Sigmoid colon (tissue), 7 donors: Measurements from ENCODE around the gene KRTAP12-2. TPM values are rescaled to one million over a fixed set of nuclear protein-coding genes. Genes with fewer than 3 reads are reported as not detected.
"Not testable (repeated sequence)": the region's sequence is repeated elsewhere in the genome, so short reads cannot be mapped to it uniquely, and the experiment has no call there.

ENCODE experiments used
- DNase-seq: peaks from one replicate; pipeline ENCODE4 v3.0.0-alpha.2; 2019
- H3K27ac ChIP-seq, 4 donors: fragments of 200-600 bp; sonication (generic); one replicate each; pipeline ENCODE4 v1.5.1; 2016 to 2019; ENCODE audit warnings: mild to moderate bottlenecking in 1 of 4
- H3K27me3 ChIP-seq, 3 donors: fragments of 200-600 bp; sonication (generic); one replicate each; pipeline ENCODE4 v1.5.1; 2019; ENCODE audit warnings: mild to moderate bottlenecking in 1 of 3
- H3K36me3 ChIP-seq, 4 donors: fragments of 200-600 bp; sonication (generic); one replicate each; pipeline ENCODE4 v1.5.1; 2016 to 2019
- H3K4me1 ChIP-seq, 4 donors: fragments of 200-600 bp; sonication (generic); one replicate each; pipeline ENCODE4 v1.5.1; 2017 to 2019
- H3K4me3 ChIP-seq, 4 donors: fragments of 200-600 bp; sonication (generic); one replicate each; pipeline ENCODE4 v1.5.1; 2017 to 2019; ENCODE audit warnings: mild to moderate bottlenecking in 2 of 4, moderate library complexity in 1 of 4
- H3K9me3 ChIP-seq, 4 donors: fragments of 200-600 bp in 3 of 4; sonication (generic) in 3 of 4; one replicate each; pipeline versions ENCODE4 v1.5.1 to v1.6.1; 2013 to 2019
- EP300 ChIP-seq, 4 donors: sonication (generic); formaldehyde crosslinking; IDR thresholded peaks; one replicate each; pipeline ENCODE4 v1.6.1; 2017; ENCODE audit warnings: antibody characterized with exemption in 4 of 4
- POLR2A ChIP-seq, 2 donors: fragments of 450-650 bp; IDR thresholded peaks; one replicate each; pipeline ENCODE4 v1.6.1; 2016; ENCODE audit warnings: antibody characterized with exemption in 2 of 2, mild to moderate bottlenecking in 2 of 2, moderate library complexity in 2 of 2
- POLR2AphosphoS5 ChIP-seq, 4 donors: sonication (generic); formaldehyde crosslinking; IDR thresholded peaks; one replicate each; pipeline ENCODE4 v1.6.1; 2017; ENCODE audit warnings: antibody characterized with exemption in 4 of 4
- WGBS, 2 donors: extraction: QIAGEN DNeasy Blood & Tissue Kit; methylation state at CpG; one replicate each; pipeline ENCODE4 v1.1.7; 2013; 5-methylcytosine and 5-hydroxymethylcytosine counted together
- intact Hi-C: fragments of 100-400 bp; cut with DNase I; formaldehyde crosslinking; loops from one replicate; pipeline ENCODE4 v1.15.1; 2023
- polyA plus RNA-seq, 3 donors: library from polyadenylated mRNA; stranded (reverse); fragments of 200-250 nt; gene quantifications; one replicate each; pipeline ENCODE4 v1.2.3, GENCODE V29; 2013
- total RNA-seq, 4 donors: library from RNA; depleted of rRNA; stranded (reverse); fragments of >200 nt; gene quantifications; one replicate each; pipeline ENCODE4 v1.1.0, GENCODE V29; 2016
- TF ChIP-seq, protein P1 (sequence below), 4 experiments: fragments of 450-650 bp in 3 of 4; fragments of 200-600 bp in 1 of 4; IDR thresholded peaks; one replicate each; pipeline ENCODE4 v1.5.1; 2016 to 2019; ENCODE audit warnings: antibody characterized with exemption in 4 of 4, mild to moderate bottlenecking in 3 of 4, moderate library complexity in 2 of 4
- donor health status: healthy with polysubstance abuse.
- donor health status: Bipolar disorder and iron deficiency.
- donor health status: healthy.

The KRTAP12-2 gene
- total and polyA plus RNA-seq, 7 donors = not detected

GRCh38 chr21:44628707-44629391, 37.9 kb downstream of the KRTAP12-2 start:
- WGBS, 2 donors = 77 to 81% methylated on average over 18 of the region's 18 CpGs
- Histone ChIP-seq H3K9me3 (peaks cover 0 to 16% (median 3%) of the 10 kb centered on the region in 4 donors), H3K36me3 (no peaks in the 10 kb centered on the region)

DNA sequence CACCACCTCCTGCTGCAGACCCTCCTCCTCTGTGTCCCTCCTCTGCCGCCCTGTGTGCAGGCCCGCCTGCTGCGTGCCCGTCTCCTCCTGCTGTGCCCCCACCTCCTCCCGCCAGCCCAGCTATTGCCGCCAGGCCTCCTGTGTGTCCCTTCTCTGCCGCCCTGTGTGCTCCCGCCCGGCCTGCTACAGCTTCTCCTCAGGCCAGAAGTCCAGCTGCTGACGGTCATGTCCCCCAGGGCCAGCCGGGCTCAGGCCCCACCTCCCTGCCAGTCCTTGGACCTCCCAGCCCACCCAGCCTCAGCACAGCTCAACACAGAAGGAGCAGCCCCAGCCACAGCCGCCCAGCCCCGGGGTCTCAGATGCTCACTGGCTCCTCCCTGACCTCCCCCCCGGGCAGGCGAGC, 38.9 kb downstream of the KRTAP12-2 start:
- WGBS, 2 donors = 29 to 47% methylated on average over 15 of the region's 15 CpGs
- DNase-seq = not testable (repeated sequence)

More at GRCh38 chr21:44628707-44629391, 37.9 kb downstream of the KRTAP12-2 start:
- Histone ChIP-seq H3K4me1 (no peaks in the 10 kb centered on the region), H3K27ac (no peak overlapping the region), H3K4me3 (no peak overlapping the region), H3K27me3 (peaks cover 0 to 26% (median 13%) of the 10 kb centered on the region in 3 donors)
- DNase-seq = no peak
- TF ChIP-seq, protein P1, sequence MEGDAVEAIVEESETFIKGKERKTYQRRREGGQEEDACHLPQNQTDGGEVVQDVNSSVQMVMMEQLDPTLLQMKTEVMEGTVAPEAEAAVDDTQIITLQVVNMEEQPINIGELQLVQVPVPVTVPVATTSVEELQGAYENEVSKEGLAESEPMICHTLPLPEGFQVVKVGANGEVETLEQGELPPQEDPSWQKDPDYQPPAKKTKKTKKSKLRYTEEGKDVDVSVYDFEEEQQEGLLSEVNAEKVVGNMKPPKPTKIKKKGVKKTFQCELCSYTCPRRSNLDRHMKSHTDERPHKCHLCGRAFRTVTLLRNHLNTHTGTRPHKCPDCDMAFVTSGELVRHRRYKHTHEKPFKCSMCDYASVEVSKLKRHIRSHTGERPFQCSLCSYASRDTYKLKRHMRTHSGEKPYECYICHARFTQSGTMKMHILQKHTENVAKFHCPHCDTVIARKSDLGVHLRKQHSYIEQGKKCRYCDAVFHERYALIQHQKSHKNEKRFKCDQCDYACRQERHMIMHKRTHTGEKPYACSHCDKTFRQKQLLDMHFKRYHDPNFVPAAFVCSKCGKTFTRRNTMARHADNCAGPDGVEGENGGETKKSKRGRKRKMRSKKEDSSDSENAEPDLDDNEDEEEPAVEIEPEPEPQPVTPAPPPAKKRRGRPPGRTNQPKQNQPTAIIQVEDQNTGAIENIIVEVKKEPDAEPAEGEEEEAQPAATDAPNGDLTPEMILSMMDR (IDR thresholded peaks at IDR 0.05) = no peak
- TF ChIP-seq POLR2AphosphoS5 (IDR thresholded peaks at IDR 0.05) (no peak), POLR2A (IDR thresholded peaks at IDR 0.05) (no peak), EP300 (IDR thresholded peaks at IDR 0.05) (no peak)
- intact Hi-C loops = no loop called here

DNA sequence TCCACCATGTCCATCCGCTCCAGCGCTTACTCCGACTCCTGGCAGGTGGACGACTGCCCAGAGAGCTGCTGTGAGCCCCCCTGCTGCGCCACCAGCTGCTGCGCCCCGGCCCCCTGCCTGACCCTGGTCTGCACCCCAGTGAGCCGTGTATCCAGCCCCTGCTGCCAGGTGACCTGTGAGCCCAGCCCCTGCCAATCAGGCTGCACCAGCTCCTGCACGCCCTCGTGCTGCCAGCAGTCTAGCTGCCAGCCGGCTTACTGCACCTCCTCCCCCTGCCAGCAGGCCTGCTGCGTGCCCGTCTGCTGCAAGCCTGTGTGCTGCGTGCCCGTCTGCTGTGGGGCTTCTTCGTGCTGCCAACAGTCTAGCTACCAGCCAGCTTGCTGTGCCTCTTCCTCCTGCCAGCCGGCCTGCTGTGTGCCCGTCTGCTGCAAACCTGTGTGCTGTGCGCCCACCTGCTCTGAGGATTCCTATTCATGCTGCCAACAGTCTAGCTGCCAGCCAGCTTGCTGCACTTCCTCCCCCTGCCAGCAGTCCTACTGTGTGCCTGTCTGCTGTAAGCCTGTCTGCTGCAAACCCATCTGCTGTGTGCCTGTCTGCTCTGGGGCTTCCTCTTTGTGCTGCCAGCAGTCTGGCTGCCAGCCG, 39.4 kb downstream of the KRTAP12-2 start:
- intact Hi-C loops, DNase-seq, H3K27ac ChIP-seq, H3K36me3 ChIP-seq, H3K4me3 ChIP-seq, H3K4me1 ChIP-seq: not testable (repeated sequence)
- Histone ChIP-seq H3K27me3 (peaks cover 0 to 26% (median 13%) of the 10 kb centered on the region in 3 donors), H3K9me3 (peaks cover 0 to 16% (median 5%) of the 10 kb centered on the region in 4 donors)
- 72 to 79% methylated on average over 20 of the region's 20 CpGs for WGBS, 2 donors

More for the DNA sequence above, 38.9 kb downstream of the KRTAP12-2 start:
- peaks cover 0 to 26% (median 13%) of the 10 kb centered on the region in 3 donors for H3K27me3 ChIP-seq
- H3K4me1 ChIP-seq, H3K4me3 ChIP-seq, H3K27ac ChIP-seq, H3K36me3 ChIP-seq, intact Hi-C loops: not testable (repeated sequence)
- H3K9me3 ChIP-seq = peaks cover 0 to 18% (median 4%) of the 10 kb centered on the region in 4 donors

DNA sequence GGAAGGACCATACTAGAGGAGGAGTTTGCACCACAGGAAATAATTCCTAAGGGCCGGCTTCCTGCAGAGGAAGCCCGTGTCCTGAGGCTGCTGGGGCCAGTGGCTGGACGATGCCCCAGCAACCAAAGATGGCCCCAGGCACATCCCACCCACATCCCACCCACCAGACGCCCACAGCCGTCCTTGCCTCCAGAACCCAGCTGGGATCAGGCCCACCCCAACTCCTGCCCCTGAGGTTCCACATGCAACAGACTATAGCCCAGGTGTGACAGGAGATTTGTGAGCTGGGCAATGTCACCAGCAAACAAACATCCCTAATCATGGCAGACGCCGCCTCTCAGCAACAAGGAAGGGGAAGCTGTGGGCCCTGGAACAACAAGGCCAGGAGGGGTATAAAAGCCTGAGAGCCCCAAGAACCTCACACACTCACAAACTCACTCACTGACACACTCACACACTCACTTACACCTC, 40.0 kb downstream of the KRTAP12-2 start, which contains the start of gene KRTAP10-9:
TSS of gene KRTAP10-9 (plus strand) at position 421 of the 471 bp plus-strand sequence. CDS start 79 bp downstream, outside the sequence.
- intact Hi-C loops = no loop called here
- H3K36me3 ChIP-seq = no peaks in the 10 kb centered on the region
- H3K4me3 ChIP-seq = no peak within 1 kb of the TSS
- TF ChIP-seq, protein P1 (IDR thresholded peaks at IDR 0.05) = no peak
- no peak for TF ChIP-seq POLR2A (IDR thresholded peaks at IDR 0.05)
- WGBS, 2 donors = 51 to 54% methylated on average over 7 of the region's 7 CpGs
- no peak within 1 kb of the TSS for H3K27ac ChIP-seq
- peaks cover 0 to 11% (median 5%) of the 10 kb centered on the region in 4 donors for H3K9me3 ChIP-seq
- no peak for DNase-seq
- H3K27me3 ChIP-seq = peaks cover 0 to 26% (median 13%) of the 10 kb centered on the region in 3 donors
- H3K4me1 ChIP-seq = no peaks in the 10 kb centered on the region

GRCh38 chr21:44626262-44626661, 40.5 kb downstream of the KRTAP12-2 start:
- H3K4me1 ChIP-seq = no peaks in the 10 kb centered on the region
- no peaks in the 10 kb centered on the region for H3K36me3 ChIP-seq
- H3K27me3 ChIP-seq = peaks cover 0 to 26% (median 13%) of the 10 kb centered on the region in 3 donors
- 73% methylated on average over 10 of the region's 10 CpGs for WGBS, 2 donors
- H3K4me3 ChIP-seq = no peak overlapping the region
- TF ChIP-seq, protein P1 (IDR thresholded peaks at IDR 0.05) = no peak
- TF ChIP-seq EP300 (IDR thresholded peaks at IDR 0.05) = no peak
- no peak for TF ChIP-seq POLR2AphosphoS5 (IDR thresholded peaks at IDR 0.05)
- no peak for TF ChIP-seq POLR2A (IDR thresholded peaks at IDR 0.05)
- DNase-seq = no peak
- intact Hi-C loops = no loop called here
- H3K9me3 ChIP-seq = peaks cover 0 to 11% (median 5%) of the 10 kb centered on the region in 4 donors
- H3K27ac ChIP-seq = no peak overlapping the region
